CD4-positive, alpha-beta T cell treated with Interleukin-1 beta for 1 hour (primary cell): ENCODE data around the gene PALS1.

Experiments used
- DNase-seq, 2 donors: peaks; one replicate each; pipeline ENCODE4 v3.0.0-alpha.2; 2020 to 2022

PALS1 gene

DNA sequence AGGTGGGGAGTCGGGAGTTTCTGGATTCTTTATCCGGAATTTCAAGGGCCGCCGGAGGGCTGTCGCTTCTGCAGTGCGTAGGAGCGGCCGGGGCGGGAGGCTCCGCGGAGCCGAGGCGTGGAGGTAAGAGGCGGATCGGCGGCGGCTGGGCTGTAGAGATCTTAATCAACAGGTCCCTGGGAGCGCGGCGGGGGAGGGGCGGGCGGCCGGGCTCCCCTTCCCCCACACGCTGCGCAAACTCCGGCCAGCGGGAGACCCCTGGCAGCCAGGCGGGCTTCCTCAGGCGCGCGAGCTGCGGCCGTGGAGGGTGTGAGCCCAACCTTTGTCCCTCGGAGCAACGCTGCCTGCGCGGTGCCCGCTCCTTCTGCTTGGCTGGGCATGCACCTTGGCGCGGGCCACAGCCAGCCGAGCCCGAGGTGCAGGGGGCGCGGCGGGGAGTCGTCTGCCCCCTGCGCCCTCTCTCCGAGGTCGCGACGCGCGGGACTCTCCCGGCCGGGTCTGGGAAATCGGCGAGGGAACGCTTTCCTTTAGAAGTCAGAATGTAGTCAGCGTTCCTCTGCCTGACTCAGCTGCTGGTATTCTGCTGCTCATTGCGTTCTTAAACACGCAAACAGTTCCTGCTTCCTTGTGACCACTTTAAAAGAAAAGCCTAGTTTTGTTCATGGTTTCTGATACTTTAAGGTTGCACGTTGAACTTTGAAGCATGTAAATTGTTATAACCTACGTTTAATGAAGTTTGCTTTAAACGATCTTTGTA, at the start of gene PALS1:
Gene PALS1 (plus strand): TSS at position 25 of the 757 bp plus-strand sequence. CDS start 37,736 bp downstream, outside the sequence.
- no peak for DNase-seq

DNA sequence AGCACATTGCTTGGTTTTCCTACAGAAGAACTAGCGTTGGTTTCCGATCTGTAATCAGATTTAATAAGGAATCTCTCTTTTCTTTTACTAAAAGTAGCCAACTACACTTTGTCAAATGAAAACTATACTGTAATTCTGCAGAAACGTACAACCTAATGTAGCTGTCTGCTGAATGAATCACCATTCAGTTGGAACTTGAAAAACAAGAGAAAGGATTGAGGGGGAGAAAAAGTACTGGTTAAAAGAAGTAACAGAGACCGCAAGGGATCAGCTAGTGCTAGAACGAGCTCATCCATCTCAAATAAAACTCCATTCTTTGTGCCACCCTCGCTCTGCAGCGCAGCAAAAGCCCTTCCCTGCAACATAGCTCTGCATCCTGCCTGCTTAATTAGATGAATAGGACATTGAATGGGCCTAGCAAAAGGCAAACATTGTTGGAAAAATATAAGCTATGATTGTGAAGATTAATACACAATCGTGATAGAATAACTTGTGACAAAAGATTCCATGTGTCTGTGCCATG, 49.4 kb upstream of the PALS1 start:
- no peak for DNase-seq

DNA sequence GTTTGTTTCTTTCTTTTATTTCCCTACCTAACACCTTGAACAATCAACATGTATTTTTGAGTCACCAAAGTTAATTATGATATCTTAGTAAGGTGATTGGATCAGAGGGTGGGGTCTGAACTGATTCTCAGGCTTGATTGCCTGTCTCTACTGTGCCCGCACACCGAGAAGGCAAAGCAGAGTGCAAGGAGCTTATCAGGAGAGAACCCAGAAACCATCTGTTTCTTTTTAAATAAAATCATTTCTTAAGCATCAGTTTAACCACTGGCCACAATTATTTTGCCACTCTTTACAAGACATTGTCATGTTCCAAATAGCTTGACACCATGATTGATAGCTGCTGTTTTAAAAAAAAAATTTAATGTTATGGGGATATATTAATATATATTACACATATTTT, 48.9 kb upstream of the PALS1 start:
- DNase-seq: no peak

GRCh38 chr14:67195279-67195678, 46.0 kb upstream of the PALS1 start:
- no peak for DNase-seq

DNA sequence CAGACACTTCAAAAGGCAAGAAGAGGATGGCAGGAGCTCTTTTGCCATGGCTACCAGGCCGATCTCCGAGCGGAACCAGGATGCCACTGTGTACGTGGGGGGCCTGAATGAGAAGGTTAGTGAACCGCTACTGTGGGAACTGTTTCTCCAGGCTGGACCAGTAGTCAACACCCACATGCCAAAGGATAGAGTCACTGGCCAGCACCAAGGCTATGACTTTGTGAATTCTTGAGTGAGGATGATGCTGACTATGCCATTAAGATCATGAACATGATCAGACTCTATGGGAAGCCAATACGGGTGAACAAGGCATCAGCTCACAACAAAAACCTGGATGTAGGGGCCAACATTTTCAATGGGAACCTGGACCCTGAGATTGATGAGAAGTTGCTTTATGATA, 42.2 kb upstream of the PALS1 start:
- DNase-seq: no peak

DNA sequence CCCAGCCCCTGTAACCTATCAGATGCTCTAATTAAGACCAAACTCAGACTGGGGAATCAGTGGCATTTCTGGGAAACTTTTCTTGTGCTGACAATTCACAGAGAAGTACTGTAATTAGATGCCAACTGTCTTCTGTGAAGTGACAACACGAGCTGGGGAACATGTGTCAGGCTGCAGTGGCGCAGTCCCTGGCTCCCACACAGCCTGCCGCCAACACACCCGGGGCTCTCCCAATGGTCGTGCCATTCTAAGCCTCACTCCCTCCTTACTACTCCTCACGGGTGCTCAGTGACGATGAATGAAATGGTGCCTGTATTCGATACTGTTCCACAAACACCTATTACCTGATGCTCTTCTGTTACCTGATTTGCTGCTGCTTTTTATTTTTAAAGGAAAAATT, 33.4 kb upstream of the PALS1 start:
- DNase-seq: no peak

- DNase-seq: no peak
Measured at GRCh38 chr14:67218126-67218525, 23.1 kb upstream of the PALS1 start.

DNA sequence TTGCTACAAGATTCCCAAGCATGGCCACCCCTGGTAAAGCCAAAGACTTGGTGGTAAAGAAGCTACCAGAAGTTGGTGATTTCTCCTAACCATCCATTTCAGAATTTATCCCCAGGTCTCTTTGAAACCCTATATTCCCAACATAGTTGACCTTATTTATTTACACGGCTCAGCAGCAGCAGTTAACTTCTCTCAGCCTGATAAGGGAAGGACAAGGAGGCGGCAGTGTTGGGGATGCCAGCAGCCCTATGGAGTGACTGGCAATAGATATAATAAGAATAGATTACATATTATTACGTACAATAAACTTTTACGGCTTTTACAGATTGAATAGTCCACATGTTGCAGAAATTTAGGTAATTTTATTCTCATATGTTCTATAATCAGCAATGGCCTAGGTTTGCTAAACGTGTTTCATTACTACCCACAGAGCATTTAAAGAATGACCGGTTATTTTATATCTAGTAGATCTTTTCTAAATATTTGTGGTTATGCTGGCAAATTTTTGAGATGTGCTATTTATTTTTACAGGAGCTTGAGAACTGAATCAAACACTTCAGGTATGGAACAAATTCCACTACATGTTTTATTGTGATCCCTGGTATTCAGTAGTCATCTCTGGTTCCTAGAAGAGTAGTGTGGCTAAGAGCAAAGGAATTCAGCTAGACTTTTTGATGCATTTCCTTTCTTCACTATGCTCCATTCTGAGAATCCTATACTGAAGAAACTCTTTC, 19.8 kb upstream of the PALS1 start:
- DNase-seq: no peak

GRCh38 chr14:67221982-67222328, 19.3 kb upstream of the PALS1 start:
- DNase-seq: no peak

DNA sequence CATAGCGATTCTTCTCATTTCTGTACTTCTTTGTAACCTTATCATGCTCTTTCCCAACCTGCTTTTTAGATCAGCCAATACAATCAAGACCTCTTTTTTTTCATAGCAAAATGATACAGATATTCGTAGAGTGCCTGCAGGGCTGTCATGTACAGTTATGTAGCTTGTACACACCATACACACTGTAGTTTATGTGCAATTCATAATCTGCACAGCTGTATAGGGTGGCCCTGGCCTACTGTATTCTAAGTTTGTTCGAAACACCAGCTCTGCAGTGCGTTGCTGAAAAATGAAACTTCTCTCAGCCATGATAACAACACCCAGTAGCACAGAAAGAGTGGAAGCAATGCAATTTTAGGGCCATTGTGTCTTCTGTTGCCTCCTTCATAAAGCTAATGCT, 15.7 kb upstream of the PALS1 start:
- no peak for DNase-seq

- no peak for DNase-seq
Measured at GRCh38 chr14:67228325-67228984, 12.8 kb upstream of the PALS1 start.

DNA sequence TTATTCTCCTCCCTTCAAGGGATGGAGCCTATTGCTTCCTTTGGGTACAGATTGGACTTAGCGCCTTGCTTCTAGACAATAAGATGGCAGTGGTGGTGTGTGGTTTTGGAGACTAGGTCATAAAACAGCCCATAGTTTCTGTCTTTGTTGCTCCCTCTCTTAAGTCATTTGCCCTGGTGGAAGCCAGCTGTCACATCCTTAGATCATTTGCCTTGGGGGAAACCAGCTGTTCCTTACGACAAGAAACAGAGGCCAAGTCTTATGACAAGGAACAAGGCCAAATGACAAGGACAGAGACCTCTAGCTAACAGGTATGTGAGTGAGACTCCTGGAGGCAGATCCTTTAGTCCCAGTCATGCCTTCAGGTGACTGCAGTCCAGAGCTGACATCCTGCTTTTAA, 9.2 kb upstream of the PALS1 start:
- DNase-seq: no peak

GRCh38 chr14:67232621-67233020, 8.6 kb upstream of the PALS1 start:
- DNase-seq: no peak

DNA sequence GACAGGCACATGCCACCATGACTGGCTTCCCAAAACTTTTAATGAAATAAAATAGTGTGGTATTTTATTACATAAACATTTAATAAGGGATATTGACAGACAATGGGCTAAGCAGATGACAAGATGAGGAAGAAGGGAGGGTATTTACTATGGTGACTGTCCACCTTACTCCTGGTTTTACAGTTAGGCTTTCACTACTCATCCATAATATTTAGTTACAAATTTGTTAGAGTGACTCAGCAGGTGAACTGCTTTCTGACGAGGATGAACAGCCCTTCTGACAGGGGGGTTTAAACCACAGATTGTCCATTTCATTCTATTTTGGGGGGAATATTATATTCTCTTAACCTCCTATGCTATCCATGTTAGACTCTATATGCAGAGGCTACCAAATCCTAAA, 3.6 kb upstream of the PALS1 start:
- no peak for DNase-seq

- DNase-seq: no peak
Measured at GRCh38 chr14:67239582-67239981, 1.7 kb upstream of the PALS1 start.

GRCh38 chr14:67240168-67240932, 885 bp upstream of the PALS1 start:
- peak in 1 of 2 donors; percentile 13 for DNase-seq

GRCh38 chr14:67240978-67241410, 241 bp upstream of the PALS1 start:
- peak; percentile 92 for DNase-seq

GRCh38 chr14:67242168-67242420, 859 bp downstream of the PALS1 start:
- DNase-seq: no peak

DNA sequence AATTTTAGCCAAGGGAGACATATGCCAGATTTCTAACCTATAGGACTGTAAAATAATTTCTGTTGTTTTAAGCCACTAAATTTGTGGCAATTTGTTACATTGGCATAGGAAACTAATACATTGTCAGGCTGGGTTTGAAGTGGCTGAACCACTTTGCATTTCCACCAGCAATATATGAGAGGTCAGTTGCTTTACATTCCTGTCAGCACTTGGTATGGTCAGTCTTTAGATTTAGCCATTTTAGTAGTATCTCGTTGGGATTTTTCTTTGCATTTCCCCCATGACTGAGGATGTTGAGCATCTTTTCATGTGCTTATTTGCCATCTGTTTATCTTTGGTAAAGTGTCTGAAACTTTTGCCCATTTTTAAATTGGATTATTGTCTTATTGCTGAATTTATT, 3.9 kb downstream of the PALS1 start:
- no peak for DNase-seq

GRCh38 chr14:67251573-67252226, 10.5 kb downstream of the PALS1 start:
- no peak for DNase-seq

GRCh38 chr14:67253076-67253635, 11.9 kb downstream of the PALS1 start:
- DNase-seq: no peak

DNA sequence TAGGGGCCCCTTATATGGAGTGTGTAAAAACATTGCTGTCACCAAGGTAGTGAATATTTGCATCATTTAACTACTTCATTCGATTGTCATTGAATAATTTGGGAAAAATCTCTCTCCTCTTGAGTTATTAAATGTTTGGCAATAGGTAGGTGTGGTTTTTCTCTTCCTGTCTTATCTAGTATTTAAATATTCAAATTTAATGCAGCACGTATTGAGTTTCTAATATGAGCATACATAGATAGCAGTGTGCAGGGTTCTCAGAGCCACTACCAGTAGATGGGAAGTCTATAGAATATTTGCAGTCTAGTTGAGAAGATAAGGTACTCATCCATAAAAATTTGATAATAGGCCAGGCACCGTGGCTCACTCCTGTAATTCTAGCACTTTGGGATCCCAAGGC, 16.7 kb downstream of the PALS1 start:
- DNase-seq: no peak
